HG02973 (cell line): ENCODE measurements around the gene TOM1L2.
"Not testable (repeated sequence)": the region's sequence is repeated elsewhere in the genome, so short reads cannot be mapped to it uniquely, and the experiment has no call there.

Experiments used
- ATAC-seq: cut with Tn5 transposase; IDR thresholded peaks from one replicate; pipeline ENCODE4 v1.9.1; 2021; ENCODE audit warnings: moderate library complexity; ENCODE audit not compliant: unreplicated experiment

Gene TOM1L2

GRCh38 chr17:17995887-17996286, 23.7 kb upstream of the TOM1L2 start:
- ATAC-seq = not testable (repeated sequence)

GRCh38 chr17:17994271-17995069, 22.3 kb upstream of the TOM1L2 start:
- ATAC-seq = no peak

GRCh38 chr17:17993852-17994251, 21.7 kb upstream of the TOM1L2 start:
- no peak for ATAC-seq

GRCh38 chr17:17993366-17993765, 21.2 kb upstream of the TOM1L2 start:
- ATAC-seq = no peak

- ATAC-seq = no peak
Measured at GRCh38 chr17:17990282-17990681, 18.1 kb upstream of the TOM1L2 start.

GRCh38 chr17:17989618-17990017, 17.4 kb upstream of the TOM1L2 start:
- ATAC-seq = no peak

- no peak for ATAC-seq
Measured at GRCh38 chr17:17989081-17989480, 16.9 kb upstream of the TOM1L2 start.

GRCh38 chr17:17988427-17988945, 16.3 kb upstream of the TOM1L2 start:
- ATAC-seq = no peak

- no peak for ATAC-seq
Measured at GRCh38 chr17:17987901-17988300, 15.7 kb upstream of the TOM1L2 start.

- no peak for ATAC-seq
Measured at GRCh38 chr17:17987187-17987896, 15.1 kb upstream of the TOM1L2 start.

- no peak for ATAC-seq
Measured at GRCh38 chr17:17985555-17985954, 13.4 kb upstream of the TOM1L2 start.

GRCh38 chr17:17985153-17985552, 13.0 kb upstream of the TOM1L2 start:
- no peak for ATAC-seq

GRCh38 chr17:17983776-17984175, 11.6 kb upstream of the TOM1L2 start:
- no peak for ATAC-seq

- ATAC-seq = no peak
Measured at GRCh38 chr17:17983376-17983775, 11.2 kb upstream of the TOM1L2 start.

GRCh38 chr17:17982801-17983200, 10.6 kb upstream of the TOM1L2 start:
- no peak for ATAC-seq

- ATAC-seq = no peak
Measured at GRCh38 chr17:17981330-17981729, 9.1 kb upstream of the TOM1L2 start.

GRCh38 chr17:17979778-17980177, 7.6 kb upstream of the TOM1L2 start:
- ATAC-seq = no peak

- no peak for ATAC-seq
Measured at GRCh38 chr17:17978481-17979424, 6.6 kb upstream of the TOM1L2 start.

GRCh38 chr17:17976931-17977570, 4.9 kb upstream of the TOM1L2 start:
- ATAC-seq = no peak

- no peak for ATAC-seq
Measured at GRCh38 chr17:17975436-17975835, 3.2 kb upstream of the TOM1L2 start.

- ATAC-seq = no peak
Measured at GRCh38 chr17:17972952-17973254, 703 bp upstream of the TOM1L2 start.
